Astrocyte of the spinal cord (primary cell): ENCODE results near the gene MUC7.
"Not testable (repeated sequence)": the region's sequence is repeated elsewhere in the genome, so short reads cannot be mapped to it uniquely, and the experiment has no call there.

ENCODE experiments used
- DNase-seq: peaks from one replicate; pipeline ENCODE4 v3.0.0; 2011; ENCODE audit warnings: low read depth, low spot score
- H3K4me3 ChIP-seq: 2 replicates; pipeline ENCODE4 v1.5.1; 2011; ENCODE audit warnings: low read depth, mild to moderate bottlenecking, low read length, moderate library complexity
- in situ Hi-C: cut with HindIII; loops from 2 replicates; pipeline ENCODE4 v1.10.0; 2017; ENCODE audit warnings: low sequenced_read_pairs
- TF ChIP-seq, protein P1 (sequence below): IDR thresholded peaks from 2 replicates; pipeline ENCODE4 v1.5.1; 2012; ENCODE audit warnings: low read depth, mild to moderate bottlenecking, low read length, inconsistent platforms

The MUC7 gene

DNA sequence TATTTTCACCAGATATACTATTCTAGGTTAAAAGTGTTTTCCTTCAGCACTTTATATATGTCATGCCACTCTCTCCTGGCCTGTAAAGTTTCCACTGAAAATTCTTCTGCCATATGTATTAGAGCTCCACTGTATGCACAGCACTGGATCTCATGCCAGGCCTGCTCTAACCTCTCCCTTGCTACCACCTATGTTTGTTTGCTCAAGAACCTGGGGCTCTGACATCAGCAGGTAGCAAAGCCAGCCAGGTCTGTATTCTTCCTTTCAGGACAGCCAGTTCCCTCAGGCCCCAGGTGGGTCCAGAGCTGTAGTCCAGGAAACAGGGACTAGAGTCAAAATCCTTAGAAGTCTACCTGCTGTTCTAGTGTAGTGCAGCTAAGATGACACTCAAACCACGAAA lies 19.1 kb upstream of the MUC7 start:
- in situ Hi-C loops = no loop called here
- no peak overlapping the region for H3K4me3 ChIP-seq
- DNase-seq = no peak
- TF ChIP-seq, protein P1, sequence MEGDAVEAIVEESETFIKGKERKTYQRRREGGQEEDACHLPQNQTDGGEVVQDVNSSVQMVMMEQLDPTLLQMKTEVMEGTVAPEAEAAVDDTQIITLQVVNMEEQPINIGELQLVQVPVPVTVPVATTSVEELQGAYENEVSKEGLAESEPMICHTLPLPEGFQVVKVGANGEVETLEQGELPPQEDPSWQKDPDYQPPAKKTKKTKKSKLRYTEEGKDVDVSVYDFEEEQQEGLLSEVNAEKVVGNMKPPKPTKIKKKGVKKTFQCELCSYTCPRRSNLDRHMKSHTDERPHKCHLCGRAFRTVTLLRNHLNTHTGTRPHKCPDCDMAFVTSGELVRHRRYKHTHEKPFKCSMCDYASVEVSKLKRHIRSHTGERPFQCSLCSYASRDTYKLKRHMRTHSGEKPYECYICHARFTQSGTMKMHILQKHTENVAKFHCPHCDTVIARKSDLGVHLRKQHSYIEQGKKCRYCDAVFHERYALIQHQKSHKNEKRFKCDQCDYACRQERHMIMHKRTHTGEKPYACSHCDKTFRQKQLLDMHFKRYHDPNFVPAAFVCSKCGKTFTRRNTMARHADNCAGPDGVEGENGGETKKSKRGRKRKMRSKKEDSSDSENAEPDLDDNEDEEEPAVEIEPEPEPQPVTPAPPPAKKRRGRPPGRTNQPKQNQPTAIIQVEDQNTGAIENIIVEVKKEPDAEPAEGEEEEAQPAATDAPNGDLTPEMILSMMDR = no peak

- TF ChIP-seq, protein P1 = no peak
- in situ Hi-C loops = no loop called here
- DNase-seq = no peak
- no peak overlapping the region for H3K4me3 ChIP-seq
Measured at GRCh38 chr4:70463335-70463734, 8.7 kb upstream of the MUC7 start.

- no peak overlapping the region for H3K4me3 ChIP-seq
- in situ Hi-C loops = no loop called here
- DNase-seq = no peak
- TF ChIP-seq, protein P1 = no peak
Measured at GRCh38 chr4:70473679-70474078, 1.7 kb downstream of the MUC7 start.

GRCh38 chr4:70488748-70489147 lies 16.8 kb downstream of the MUC7 start:
- TF ChIP-seq, protein P1 = no peak
- no peak for DNase-seq
- in situ Hi-C loops = no loop called here
- H3K4me3 ChIP-seq = no peak overlapping the region

DNA sequence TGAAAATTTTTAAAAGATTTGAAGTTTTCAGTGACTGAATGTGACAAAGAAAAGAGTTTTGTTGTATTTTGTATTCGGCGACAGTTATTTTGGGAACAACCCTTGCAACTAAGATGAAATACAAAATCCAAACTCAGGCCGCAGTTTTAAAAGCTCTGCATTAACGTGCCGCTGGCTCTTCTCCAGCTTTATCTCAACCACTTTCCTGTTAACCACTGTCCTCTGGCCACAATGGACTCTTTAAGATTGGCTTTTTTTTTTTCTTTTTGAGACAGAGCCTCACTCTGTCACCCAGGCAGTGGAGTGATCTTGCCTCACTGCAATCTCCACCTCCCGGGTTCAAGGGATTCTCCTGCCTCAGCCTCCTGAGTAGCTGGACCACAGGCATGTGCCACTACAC lies 24.2 kb downstream of the MUC7 start:
- TF ChIP-seq, protein P1 = no peak

DNA sequence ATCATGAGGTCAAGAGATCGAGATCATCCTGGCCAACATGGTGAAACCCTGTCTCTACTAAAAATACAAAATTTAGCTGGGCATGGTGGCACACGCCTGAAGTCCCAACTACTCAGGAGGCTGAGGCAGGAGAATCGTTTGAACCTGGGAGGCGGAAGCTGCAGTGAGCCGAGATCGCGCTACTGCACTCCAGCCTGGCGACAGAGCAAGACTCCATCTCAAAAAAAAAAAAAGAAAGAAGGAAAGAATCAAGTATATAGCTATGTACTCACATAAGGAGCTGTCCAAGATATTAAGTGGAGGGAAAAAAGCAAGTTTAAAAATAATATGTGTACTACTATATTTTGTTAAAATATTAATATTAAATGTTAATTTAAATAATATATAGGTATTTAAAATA lies 29.8 kb downstream of the MUC7 start:
- in situ Hi-C loops, H3K4me3 ChIP-seq, DNase-seq: not testable (repeated sequence)

More for the DNA sequence above, 24.2 kb downstream of the MUC7 start:
- DNase-seq = no peak
- no peak overlapping the region for H3K4me3 ChIP-seq
- in situ Hi-C loops = no loop called here

DNA sequence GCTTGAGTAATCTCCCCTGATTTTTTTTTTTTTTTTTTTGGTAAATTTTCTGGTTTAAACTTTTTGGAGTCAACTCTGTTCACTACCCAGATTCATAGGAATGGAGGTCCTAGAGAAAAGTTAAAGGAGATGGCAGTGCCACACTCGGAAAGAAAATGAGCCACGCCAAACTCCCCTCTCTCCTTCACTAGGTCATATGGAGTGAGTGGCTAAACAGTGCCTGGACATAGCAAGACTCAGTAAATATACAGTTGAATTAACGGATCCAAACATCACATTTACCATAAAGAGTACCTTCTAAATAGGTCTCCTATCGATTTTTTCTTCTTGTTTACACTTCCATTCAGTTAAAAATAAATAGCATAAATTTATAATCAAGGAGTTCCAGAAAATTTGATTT lies 32.7 kb downstream of the MUC7 start:
- TF ChIP-seq, protein P1 = no peak
- no peak overlapping the region for H3K4me3 ChIP-seq
- in situ Hi-C loops = no loop called here
- DNase-seq = no peak
